ENCODE measurements around the gene SNX5.

Gene SNX5

GRCh38 chr20:17968366-17969277 is at the start of gene SNX5, which contains the start of gene MGME1:
TSS of gene SNX5 (minus strand) at chr20:17968794. CDS start at chr20:17968425, 369 bp downstream.
TSS of gene MGME1 (plus strand) at chr20:17969018. CDS start at chr20:17969860, 842 bp downstream.
- peak; percentile 99 for DNase-seq (ENCODE audit: low read depth)

- no peak for DNase-seq (ENCODE audit: low read depth)
These were observed 49.5 kb upstream of the SNX5 start for GRCh38 chr20:18018100-18018499.

- DNase-seq (ENCODE audit: low read depth), result no peak
These were observed 48.2 kb upstream of the SNX5 start for GRCh38 chr20:18016772-18017171.

GRCh38 chr20:18014411-18014810 is 45.8 kb upstream of the SNX5 start:
- DNase-seq (ENCODE audit: low read depth), result no peak

GRCh38 chr20:18012901-18013300 is 44.3 kb upstream of the SNX5 start:
- no peak for DNase-seq (ENCODE audit: low read depth)

- no peak for DNase-seq (ENCODE audit: low read depth)
These were observed 43.5 kb upstream of the SNX5 start for GRCh38 chr20:18011951-18012645.

GRCh38 chr20:18011482-18011881 is 42.9 kb upstream of the SNX5 start:
- no peak for DNase-seq (ENCODE audit: low read depth)

- DNase-seq (ENCODE audit: low read depth), result no peak
These were observed 40.5 kb upstream of the SNX5 start for GRCh38 chr20:18009116-18009515.

- no peak for DNase-seq (ENCODE audit: low read depth)
These were observed 39.1 kb upstream of the SNX5 start for GRCh38 chr20:18007534-18008292.

GRCh38 chr20:18006684-18007083 is 38.1 kb upstream of the SNX5 start:
- no peak for DNase-seq (ENCODE audit: low read depth)

- DNase-seq (ENCODE audit: low read depth), result no peak
These were observed 37.4 kb upstream of the SNX5 start for GRCh38 chr20:18005990-18006364.

GRCh38 chr20:18005170-18005989 is 36.8 kb upstream of the SNX5 start:
- DNase-seq (ENCODE audit: low read depth), result no peak

- no peak for DNase-seq (ENCODE audit: low read depth)
These were observed 35.9 kb upstream of the SNX5 start for GRCh38 chr20:18004384-18005031.

- no peak for DNase-seq (ENCODE audit: low read depth)
These were observed 35.3 kb upstream of the SNX5 start for GRCh38 chr20:18003897-18004296.

- DNase-seq (ENCODE audit: low read depth), result no peak
These were observed 32.7 kb upstream of the SNX5 start for GRCh38 chr20:18001131-18001921.

- no peak for DNase-seq (ENCODE audit: low read depth)
These were observed 31.0 kb upstream of the SNX5 start for GRCh38 chr20:17999566-17999965.

GRCh38 chr20:17998446-17998845 is 29.9 kb upstream of the SNX5 start:
- DNase-seq (ENCODE audit: low read depth), result no peak

GRCh38 chr20:17995967-17996819 is 27.6 kb upstream of the SNX5 start:
- peak; percentile 3 for DNase-seq (ENCODE audit: low read depth)

- no peak for DNase-seq (ENCODE audit: low read depth)
These were observed 25.0 kb upstream of the SNX5 start for GRCh38 chr20:17993546-17993945.

All from T-helper 22 cell (primary cell).